LNCaP clone FGC (cell line): Measurements from ENCODE around the gene CACNG4.

Source experiments
- DNase-seq: peaks from one replicate; pipeline ENCODE4 v3.0.0-alpha.2; 2011; ENCODE audit warnings: low read depth
- H3K4me3 ChIP-seq: 2 replicates; pipeline ENCODE4 v1.5.1; 2011; ENCODE audit warnings: mild to moderate bottlenecking, low read depth, low read length, control low read depth
- TF ChIP-seq, protein P1 (sequence below): IDR thresholded peaks from 2 replicates; pipeline ENCODE4 v1.5.1; 2012; ENCODE audit warnings: mild to moderate bottlenecking; ENCODE audit not compliant: control insufficient read depth, insufficient read depth; ENCODE audit errors: extremely low read depth

CACNG4 gene

DNA sequence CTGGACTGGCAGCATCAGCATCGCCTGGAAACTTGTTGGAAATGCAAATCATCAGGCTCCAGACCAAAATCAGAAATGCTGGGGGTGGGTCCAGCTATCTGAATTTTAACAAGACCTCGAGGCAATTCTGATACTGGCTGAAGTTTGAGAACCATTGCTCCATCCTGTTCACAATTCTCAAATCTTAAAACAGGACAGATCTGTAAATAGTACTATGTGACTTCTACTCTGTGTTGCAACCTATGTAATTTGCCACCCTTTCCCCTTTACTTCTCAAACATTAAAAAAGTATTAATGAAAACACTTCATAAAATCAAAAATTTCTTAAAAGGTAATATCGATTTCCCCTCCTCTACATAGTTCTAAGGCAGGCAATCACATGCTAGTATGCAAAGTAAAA, 108.4 kb downstream of the CACNG4 start:
- H3K4me3 ChIP-seq = no peak overlapping the region
- TF ChIP-seq, protein P1, sequence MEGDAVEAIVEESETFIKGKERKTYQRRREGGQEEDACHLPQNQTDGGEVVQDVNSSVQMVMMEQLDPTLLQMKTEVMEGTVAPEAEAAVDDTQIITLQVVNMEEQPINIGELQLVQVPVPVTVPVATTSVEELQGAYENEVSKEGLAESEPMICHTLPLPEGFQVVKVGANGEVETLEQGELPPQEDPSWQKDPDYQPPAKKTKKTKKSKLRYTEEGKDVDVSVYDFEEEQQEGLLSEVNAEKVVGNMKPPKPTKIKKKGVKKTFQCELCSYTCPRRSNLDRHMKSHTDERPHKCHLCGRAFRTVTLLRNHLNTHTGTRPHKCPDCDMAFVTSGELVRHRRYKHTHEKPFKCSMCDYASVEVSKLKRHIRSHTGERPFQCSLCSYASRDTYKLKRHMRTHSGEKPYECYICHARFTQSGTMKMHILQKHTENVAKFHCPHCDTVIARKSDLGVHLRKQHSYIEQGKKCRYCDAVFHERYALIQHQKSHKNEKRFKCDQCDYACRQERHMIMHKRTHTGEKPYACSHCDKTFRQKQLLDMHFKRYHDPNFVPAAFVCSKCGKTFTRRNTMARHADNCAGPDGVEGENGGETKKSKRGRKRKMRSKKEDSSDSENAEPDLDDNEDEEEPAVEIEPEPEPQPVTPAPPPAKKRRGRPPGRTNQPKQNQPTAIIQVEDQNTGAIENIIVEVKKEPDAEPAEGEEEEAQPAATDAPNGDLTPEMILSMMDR = no peak
- no peak for DNase-seq

DNA sequence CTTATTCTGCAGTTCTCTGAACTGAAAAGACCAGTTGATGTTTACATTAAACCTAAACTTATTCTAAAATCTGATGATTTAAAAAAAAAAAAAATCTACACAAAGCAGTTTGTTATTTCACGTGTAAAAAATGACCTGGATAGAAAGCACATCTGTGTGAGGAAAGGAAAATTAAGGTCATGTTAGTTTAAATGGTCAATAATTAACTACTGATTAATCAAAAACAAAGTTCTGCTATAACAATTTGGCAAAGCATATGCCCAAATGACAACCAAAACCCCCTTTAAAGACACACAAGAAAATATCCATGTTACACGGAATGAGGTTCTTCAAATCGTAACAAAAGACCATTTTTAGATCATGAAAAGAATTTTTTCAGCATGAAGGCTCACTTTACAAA, 110.3 kb downstream of the CACNG4 start:
- no peak for DNase-seq
- TF ChIP-seq, protein P1 = no peak
- H3K4me3 ChIP-seq = no peak overlapping the region

DNA sequence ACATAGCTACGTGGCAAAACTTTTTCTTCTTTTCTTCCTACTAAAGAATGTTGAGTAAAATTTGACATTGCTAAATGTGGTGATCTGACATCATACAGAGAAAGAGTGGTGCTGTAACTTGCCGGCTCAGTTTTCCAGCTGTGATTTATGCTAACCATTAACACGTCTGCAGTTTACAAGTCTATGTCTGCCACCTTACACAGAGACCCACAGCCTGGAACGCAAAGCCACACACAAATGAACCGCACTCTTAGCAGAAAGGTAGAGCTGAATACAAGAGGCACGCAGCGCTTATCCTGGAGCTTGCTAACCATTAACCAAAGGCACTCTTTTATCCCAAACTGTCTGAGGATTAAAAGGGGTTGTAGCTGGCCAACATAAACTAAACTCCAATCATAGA, 111.8 kb downstream of the CACNG4 start:
- no peak overlapping the region for H3K4me3 ChIP-seq
- TF ChIP-seq, protein P1 = no peak
- no peak for DNase-seq

DNA sequence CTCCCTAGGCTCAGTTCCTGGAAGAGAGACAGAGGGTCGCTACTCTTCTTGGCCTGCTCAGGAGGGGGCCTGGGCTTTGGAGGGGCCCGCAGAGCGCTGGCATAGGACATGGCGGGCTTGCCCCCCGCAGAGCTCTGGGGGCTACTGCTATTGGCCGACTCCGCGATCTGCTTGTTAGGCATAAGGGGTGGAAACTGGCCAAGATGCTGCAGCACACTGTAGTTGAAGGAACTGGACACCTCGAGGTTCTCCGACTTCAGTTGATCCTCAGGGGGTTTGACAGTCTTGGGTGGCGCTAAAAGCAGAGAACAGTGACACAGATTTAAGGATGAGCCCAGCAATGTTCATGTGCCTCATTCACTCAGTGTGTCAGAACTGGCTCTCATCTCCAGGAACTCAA, 113.8 kb downstream of the CACNG4 start:
- TF ChIP-seq, protein P1 = no peak
- no peak overlapping the region for H3K4me3 ChIP-seq
- DNase-seq = no peak

DNA sequence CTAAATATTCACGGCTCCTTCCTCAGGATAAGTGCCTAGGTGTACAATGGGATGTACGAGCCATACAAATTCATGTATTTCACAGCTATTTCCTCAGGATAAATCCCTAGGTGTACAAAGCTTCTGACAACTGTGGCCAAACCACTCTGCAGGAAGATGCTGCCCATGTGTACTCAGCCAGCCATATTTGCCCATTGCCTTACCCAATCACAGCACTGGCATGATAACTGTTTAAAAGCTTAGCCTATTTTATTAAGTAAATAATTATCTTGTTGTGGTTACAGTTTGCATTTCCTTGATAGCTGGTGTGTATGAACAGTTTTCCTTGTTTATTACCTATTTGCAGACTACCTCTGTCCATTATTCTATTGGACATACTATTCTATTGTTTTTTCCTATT, 115.0 kb downstream of the CACNG4 start:
- no peak overlapping the region for H3K4me3 ChIP-seq
- peak; percentile 61 for DNase-seq
- TF ChIP-seq, protein P1 = no peak

DNA sequence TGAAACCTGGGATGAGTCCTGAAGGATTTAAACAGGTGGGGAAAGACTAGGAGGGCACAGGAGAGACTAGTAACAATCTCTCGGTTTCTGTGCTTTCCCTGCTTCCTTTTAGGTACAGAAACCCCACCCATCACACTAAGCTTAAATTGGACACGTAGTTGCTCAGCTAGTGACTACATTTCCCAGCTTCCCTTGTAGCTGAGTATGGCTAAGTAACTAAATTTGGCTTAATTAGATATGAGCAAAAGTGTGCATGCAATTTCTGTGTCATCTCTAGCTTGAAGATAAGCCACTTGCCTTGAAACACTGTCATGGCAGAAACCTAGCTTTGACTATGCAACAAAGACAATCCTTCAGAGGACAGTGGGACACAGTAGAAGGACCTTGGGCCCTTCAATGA, 116.3 kb downstream of the CACNG4 start:
- DNase-seq = no peak

DNA sequence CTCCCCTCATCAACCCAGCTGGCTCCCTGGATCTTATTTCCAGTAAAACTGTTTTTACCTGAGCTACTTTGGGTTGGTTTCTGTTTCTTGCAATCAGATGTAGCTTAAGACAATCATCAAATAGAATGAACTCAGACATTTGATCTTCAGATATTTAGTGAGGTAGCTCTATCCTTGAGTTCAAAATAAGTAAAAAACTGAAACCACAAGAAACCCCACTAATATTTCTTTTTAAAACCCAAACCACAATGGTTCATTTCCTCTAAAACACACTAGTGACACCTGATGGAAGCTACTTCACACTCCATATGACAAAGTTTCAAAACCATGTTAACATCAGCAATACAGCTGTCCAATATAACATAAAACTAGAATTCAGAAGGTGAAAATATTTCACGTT, 117.6 kb downstream of the CACNG4 start:
- no peak overlapping the region for H3K4me3 ChIP-seq
- DNase-seq = no peak
- TF ChIP-seq, protein P1 = peak; percentile 10; the same call in 1 of the 2 replicates

More for the DNA sequence above, 116.3 kb downstream of the CACNG4 start:
- H3K4me3 ChIP-seq = no peak overlapping the region
- TF ChIP-seq, protein P1 = no peak
